Stimulated activated CD8-positive, alpha-beta memory T cell treated with anti-CD3 and anti-CD28 coated beads, Interleukin-4, amount 100 ng/mL, for 48 hours (primary cell): ENCODE results near the gene OR2AG1.
"Not testable (repeated sequence)": the region's sequence is repeated elsewhere in the genome, so short reads cannot be mapped to it uniquely, and the experiment has no call there.

ENCODE experiments used
- DNase-seq: peaks from one replicate; pipeline ENCODE4 v3.0.0-alpha.2; 2020

Gene OR2AG1

DNA sequence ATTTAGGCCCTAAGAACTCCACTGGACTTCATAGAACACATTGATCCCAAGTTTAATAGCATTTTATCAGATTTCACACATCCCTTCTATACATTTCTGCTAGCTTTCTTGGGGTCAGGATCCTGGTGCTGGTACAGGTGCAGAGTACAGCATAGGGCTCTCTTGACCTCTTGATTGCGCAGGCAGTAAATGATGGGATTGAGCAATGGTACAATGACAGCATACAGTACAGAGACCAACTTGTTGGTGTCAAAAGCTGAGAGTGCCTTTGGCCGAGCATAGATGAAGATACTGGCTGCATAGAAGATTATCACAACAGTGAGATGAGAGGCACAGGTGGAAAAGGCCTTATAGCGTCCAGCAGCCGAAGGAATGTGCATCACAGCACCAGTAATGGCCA, 11.8 kb downstream of the OR2AG1 start:
- DNase-seq: no peak

DNA sequence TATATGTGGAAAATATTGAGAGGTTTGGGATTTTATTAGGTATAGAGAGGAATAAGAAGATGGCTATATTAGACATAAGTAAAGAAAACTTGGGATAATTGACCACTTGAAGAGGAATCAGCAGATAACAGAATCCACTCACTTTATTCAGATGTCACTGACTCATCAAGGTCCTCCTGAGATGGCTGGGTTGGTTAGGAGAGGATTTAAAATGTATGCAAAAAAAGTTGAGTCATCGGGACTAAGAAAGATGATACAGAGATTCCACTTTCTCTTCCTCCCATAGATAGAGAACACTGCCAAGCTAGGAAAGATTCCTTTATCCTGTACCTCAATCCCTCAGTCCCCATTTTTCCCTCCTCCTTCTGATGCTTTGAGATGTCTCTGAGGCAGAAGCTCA, 16.6 kb downstream of the OR2AG1 start, which contains the start of gene OR6A2:
OR6A2 (minus strand) TSS at position 288 of the 400 bp plus-strand sequence. CDS start 3,981 bp downstream, outside the sequence.
- DNase-seq: no peak

DNA sequence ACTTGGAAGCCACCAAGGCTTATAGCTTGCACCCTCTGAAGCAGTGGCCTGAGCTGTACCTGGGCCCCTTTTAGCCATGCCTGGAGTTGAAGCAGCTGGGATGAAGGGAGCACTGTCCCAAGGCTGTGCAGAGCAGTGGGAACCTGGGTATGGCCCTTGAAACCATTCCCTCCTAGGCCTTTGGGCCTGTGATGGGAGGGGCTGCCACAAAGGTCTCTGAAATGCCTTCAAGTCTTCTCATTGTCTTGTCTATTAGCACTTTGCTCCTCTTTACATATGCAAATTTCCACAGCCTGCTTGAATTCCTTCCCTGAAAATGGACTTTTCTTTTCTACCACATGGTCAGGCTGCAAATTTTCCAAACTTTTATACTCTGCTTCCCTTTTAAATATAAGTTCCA, 18.3 kb downstream of the OR2AG1 start:
- DNase-seq: not testable (repeated sequence)

DNA sequence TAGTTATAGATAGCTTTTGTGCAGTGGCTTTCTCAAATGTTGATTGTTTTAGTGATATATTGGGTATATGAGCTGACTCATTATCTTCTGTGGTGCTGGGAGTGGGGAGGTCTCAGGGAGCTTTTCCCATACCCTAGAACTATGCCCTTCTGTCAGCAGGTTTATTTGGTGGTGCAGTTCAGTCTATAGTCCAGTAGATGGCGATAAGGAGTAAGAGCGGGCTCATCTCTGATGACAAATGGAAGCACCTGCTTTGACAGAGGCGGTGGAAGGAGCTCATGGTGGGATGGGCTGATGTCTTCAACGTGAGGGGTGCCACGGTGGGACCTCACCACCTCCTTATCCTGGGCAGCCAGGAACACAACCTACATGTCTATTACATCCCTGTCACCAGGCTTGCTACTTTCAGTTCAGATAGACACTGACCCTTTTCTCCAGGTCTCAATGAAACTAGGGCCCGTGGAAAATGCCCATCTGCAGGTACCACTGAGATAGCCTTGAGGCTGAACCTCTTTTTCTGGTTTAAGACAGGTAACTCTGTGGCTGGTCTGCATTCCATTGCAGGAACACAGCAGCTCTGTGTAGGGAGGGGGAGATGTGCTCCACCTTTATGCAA, 29.7 kb downstream of the OR2AG1 start:
- DNase-seq: peak; percentile 37

DNA sequence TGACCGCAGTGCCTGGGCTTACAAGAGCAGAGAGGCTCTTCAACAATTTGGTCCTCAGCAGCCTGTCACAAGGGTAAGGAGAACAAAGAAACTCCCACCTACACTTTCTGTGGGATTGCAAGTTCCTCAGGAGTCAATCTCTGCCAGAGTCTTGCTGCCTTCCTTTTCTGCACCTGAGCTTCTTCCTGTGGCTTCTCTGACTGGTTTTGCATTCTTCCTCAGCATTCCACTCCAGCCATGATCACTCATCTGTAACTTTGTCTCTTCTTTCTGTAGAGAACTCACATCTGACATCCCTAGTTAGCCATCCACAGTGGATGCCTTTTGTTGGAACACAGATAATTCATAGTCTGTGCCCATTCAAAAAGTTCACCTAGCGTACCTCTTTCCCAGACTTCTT, 30.8 kb downstream of the OR2AG1 start:
- no peak for DNase-seq

DNA sequence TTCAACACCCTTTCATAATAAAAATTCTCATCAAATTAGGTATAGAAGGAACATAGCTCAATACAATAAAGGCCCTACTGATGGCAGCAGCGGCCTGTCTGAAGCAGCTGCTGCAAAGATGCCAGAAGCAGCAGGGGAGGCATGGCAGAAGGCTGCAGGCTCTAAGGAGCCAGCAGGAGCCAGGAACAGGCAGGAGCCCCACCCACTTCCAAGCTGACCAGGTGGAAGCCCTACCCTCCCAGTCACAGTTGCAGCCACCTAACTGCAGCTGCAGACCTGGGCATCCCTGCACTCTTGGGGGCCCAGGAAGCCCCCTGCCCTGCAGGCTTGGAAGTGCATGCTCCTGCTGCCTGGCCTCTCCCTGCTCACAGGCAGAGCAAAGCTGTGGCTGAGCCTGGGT, 34.9 kb downstream of the OR2AG1 start:
- no peak for DNase-seq

DNA sequence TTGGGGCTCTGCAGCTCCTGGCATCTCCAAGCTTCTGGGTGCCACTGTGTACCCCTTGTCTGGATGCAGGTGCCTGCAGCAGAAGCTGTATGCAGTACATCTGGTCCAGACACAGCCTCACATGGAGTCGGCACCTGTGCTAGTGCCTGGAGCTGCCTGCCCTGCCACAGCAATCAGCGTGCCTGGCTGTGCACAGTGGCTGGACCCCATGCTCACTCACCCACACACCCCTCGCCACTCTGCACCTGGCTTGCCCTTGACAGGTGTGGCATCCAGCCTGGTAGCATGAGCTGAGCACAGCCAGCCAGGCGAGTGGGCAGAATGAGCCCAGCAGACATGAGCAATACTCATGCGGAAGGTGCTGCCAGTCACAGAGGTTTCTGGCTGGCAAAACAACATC, 36.1 kb downstream of the OR2AG1 start:
- no peak for DNase-seq

DNA sequence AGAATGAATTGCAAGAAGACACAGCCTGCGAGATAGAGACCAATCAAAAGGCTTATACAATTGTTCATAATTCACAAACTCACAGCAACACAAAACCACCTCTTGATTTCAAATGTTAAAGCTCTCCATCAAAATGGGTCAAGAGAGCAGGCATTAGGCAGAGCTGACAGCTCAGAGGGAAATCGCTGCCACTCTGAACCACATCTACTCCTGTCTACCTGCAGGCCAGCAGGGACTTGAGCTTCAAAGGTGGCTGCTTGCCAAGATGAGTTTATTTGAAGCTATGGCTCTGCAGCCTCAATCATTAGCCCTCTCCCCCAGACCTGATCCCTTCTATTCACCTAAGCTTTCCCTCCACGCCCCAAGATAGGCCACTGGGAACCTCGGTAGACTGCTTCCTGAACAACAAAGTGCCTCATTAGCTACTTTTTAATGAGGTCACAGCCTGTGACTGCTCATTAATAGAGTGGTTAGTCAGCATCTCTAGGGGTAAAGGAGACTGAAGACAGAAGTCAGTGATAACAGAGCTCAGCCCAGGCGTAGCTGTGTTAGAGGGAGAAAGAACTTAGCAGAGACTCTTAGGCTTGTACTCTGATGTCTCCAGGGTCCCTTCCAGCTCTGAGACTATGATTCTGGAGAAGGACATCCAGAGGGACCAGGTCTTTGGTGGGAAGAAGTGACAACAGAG, 41.5 kb downstream of the OR2AG1 start:
- DNase-seq: no peak

DNA sequence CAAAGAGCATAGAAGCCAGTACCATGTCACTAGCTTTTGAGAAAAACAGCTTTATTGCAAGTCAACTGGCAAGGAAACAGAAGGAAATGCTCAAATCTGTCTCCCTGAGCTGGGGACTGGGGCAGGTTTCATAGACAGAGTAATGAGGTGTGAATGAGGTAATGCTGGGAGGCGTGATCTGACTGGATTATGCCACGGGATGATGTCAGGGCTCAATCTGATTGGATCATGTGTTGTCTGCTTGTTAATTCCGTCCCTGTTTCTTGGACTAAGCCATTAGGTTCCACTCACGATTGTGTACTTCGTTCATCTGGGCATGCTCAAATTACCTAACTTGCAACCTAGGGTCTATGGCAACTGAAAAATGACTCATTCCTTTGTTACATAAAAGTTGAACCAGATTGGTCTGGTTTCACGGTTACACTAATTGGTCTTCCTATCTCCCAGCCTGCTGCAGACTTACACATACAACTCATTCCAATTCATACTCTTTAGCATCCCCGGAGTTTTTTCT, 42.5 kb downstream of the OR2AG1 start:
- no peak for DNase-seq

GRCh38 chr11:6828103-6828502, 45.3 kb downstream of the OR2AG1 start:
- no peak for DNase-seq

GRCh38 chr11:6833356-6833755, 50.5 kb downstream of the OR2AG1 start:
- no peak for DNase-seq

- no peak for DNase-seq
Measured at GRCh38 chr11:6834021-6834420, 51.2 kb downstream of the OR2AG1 start.
